ENCODE measurements around the gene ZG16.

DNA sequence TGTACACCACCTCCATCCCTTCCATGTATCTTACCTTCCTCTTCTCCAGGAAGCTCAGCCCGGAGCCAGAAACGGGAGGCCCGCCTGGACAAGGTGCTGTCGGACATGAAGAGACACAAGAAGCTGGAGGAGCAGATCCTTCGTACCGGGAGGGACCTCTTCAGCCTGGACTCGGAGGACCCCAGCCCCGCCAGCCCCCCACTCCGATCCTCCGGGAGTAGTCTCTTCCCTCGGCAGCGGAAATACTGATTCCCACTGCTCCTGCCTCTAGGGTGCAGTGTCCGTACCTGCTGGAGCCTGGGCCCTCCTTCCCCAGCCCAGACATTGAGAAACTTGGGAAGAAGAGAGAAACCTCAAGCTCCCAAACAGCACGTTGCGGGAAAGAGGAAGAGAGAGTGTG is 41.5 kb downstream of the ZG16 start:
- TF ChIP-seq, protein P1, sequence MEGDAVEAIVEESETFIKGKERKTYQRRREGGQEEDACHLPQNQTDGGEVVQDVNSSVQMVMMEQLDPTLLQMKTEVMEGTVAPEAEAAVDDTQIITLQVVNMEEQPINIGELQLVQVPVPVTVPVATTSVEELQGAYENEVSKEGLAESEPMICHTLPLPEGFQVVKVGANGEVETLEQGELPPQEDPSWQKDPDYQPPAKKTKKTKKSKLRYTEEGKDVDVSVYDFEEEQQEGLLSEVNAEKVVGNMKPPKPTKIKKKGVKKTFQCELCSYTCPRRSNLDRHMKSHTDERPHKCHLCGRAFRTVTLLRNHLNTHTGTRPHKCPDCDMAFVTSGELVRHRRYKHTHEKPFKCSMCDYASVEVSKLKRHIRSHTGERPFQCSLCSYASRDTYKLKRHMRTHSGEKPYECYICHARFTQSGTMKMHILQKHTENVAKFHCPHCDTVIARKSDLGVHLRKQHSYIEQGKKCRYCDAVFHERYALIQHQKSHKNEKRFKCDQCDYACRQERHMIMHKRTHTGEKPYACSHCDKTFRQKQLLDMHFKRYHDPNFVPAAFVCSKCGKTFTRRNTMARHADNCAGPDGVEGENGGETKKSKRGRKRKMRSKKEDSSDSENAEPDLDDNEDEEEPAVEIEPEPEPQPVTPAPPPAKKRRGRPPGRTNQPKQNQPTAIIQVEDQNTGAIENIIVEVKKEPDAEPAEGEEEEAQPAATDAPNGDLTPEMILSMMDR (IDR thresholded peaks at IDR 0.05; ENCODE audit: low read depth, low read length), result no peak
- no peak for TF ChIP-seq EZH2phosphoT487 (IDR thresholded peaks at IDR 0.05; ENCODE audit: low read depth)
